HFF-Myc (cell line): ENCODE results near the gene PRRC2A.
A peak's percentile ranks its signal among the peaks of the same experiment; 100 is the strongest.

Experiments
- DNase-seq: peaks from one replicate; pipeline ENCODE4 v3.0.0-alpha.2; 2011; ENCODE audit warnings: low read depth; ENCODE audit errors: extremely low read depth
- H3K4me3 ChIP-seq: replicated peaks from 2 replicates; pipeline ENCODE4 v1.5.1; 2011; ENCODE audit warnings: low read depth, mild to moderate bottlenecking, control low read depth, low read length
- CTCF ChIP-seq: IDR thresholded peaks from 2 replicates; pipeline ENCODE4 v1.5.1; 2012; ENCODE audit warnings: mild to moderate bottlenecking, low read depth, low read length, control low read depth; ENCODE audit errors: missing control alignments

The PRRC2A gene

DNA sequence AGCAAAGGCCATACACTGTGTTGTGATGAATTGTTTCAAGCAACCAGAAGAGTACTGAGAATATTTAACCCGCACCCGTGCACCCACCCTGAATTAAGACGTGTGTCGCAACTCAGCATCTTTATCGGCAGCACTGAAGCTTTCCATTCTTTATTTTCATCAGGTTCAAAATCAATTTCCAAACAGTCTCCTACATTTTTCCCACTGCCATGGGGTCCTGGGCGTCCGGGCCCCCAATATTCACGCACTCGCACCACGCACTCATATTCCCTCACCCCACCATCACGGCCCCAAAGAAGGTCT lies 40.1 kb upstream of the PRRC2A start:
- no peak for DNase-seq
- no peak for TF ChIP-seq CTCF
- peak overlapping the region; percentile 64 for H3K4me3 ChIP-seq

- peak overlapping the region; percentile 64 for H3K4me3 ChIP-seq
- peak; percentile 96 for TF ChIP-seq CTCF
- peak; percentile 30 for DNase-seq
Observed at GRCh38 chr6:31580807-31581433, 39.6 kb upstream of the PRRC2A start.

DNA sequence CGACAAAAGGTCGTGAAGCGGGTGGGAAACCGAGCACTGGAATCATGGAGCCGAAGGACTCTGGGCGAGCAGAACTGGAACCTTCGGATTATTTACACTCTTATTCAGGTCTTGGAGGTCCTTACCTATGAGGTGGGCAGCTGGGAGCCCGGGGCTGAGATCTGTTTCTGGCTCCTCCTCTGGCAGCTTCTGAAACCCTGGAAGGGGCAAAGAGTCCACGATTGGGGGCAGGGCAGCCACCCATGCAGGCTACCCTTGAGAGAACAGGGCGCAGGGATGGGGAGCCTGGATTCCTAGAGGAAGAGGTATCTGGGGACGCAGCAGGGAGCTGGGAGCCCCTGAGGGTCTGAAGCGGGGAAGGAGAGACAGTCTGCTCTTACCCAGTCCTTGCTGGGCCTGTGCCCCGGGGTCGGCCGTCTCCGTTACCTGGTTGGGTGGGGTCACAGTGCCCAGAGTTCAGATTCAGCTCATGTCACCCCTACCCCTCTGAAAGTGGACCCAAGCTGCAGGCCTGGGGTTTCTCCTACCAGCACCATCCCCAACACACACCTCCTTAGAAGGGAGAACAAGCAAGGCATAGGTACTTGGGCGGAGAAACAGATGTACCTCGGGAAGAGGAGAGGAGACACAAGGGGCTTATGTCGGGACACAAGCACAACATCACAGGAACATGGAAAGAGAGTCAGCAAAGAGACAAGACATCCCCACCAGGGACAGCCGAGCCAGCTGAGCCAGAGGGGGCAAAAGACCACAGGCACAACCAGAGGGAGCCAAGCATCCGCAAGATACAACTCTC lies 38.9 kb upstream of the PRRC2A start:
- H3K4me3 ChIP-seq, result peak overlapping the region; percentile 64
- no peak for DNase-seq
- TF ChIP-seq CTCF, result no peak

GRCh38 chr6:31582230-31582643 lies 38.3 kb upstream of the PRRC2A start, which contains the start of gene LTB:
LTB (minus strand) TSS chr6:31582424; CDS start chr6:31582417, 7 bp downstream.
- no peak for TF ChIP-seq CTCF
- no peak for DNase-seq

GRCh38 chr6:31585491-31585890 lies 35.0 kb upstream of the PRRC2A start:
- no peak overlapping the region for H3K4me3 ChIP-seq
- DNase-seq, result no peak
- peak; percentile 59 for TF ChIP-seq CTCF

More at GRCh38 chr6:31582230-31582643, 38.3 kb upstream of the PRRC2A start, which contains the start of gene LTB:
- peak within 1 kb of the TSS; percentile 64 for H3K4me3 ChIP-seq

- no peak for TF ChIP-seq CTCF
- DNase-seq, result no peak
- no peak within 1 kb of the TSS for H3K4me3 ChIP-seq
Observed at GRCh38 chr6:31586008-31586407, 34.5 kb upstream of the PRRC2A start, which contains the start of gene LST1. LST1 (plus strand) TSS chr6:31586277; CDS start chr6:31587300, 1,023 bp downstream.
